ENCODE data around the gene EPHA5. TPM values are rescaled to one million over a fixed set of nuclear protein-coding genes. Genes with fewer than 3 reads are reported as not detected.

Gene EPHA5
- total RNA-seq, 6 experiments from 2014 or later = not detected

DNA sequence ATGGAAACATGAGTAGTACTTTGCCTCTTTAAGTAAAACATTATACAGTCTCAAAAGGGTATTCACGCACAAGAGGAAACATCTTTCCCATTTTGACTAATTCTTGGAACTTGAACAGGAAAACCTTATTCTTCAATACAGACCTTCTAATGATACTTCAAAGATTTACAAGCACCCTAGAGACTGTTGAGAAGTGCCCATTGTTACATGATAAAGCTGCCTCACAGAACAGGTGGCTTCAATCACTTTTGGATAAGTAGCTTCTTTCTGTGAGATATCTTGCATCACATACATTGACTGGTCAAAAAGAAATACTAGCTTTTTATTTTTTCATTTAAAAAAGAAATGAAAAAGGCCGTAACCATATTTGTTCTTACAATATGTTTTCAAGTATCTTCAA is 219.4 kb downstream of the EPHA5 start:
- TF ChIP-seq, protein P1, sequence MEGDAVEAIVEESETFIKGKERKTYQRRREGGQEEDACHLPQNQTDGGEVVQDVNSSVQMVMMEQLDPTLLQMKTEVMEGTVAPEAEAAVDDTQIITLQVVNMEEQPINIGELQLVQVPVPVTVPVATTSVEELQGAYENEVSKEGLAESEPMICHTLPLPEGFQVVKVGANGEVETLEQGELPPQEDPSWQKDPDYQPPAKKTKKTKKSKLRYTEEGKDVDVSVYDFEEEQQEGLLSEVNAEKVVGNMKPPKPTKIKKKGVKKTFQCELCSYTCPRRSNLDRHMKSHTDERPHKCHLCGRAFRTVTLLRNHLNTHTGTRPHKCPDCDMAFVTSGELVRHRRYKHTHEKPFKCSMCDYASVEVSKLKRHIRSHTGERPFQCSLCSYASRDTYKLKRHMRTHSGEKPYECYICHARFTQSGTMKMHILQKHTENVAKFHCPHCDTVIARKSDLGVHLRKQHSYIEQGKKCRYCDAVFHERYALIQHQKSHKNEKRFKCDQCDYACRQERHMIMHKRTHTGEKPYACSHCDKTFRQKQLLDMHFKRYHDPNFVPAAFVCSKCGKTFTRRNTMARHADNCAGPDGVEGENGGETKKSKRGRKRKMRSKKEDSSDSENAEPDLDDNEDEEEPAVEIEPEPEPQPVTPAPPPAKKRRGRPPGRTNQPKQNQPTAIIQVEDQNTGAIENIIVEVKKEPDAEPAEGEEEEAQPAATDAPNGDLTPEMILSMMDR (IDR thresholded peaks at IDR 0.05) = no peak
- peaks cover 9% of the 10 kb centered on the region for H3K9me3 Mint-ChIP-seq
- no peaks in the 10 kb centered on the region for H3K36me3 Mint-ChIP-seq (ENCODE audit: low read depth)
- no peaks in the 10 kb centered on the region for H3K4me1 Mint-ChIP-seq (ENCODE audit: low read depth)
- H3K27me3 Mint-ChIP-seq (ENCODE audit: insufficient read depth) = no peaks in the 10 kb centered on the region
- H3K4me3 Mint-ChIP-seq = no peak overlapping the region
- no peak for DNase-seq
- no peak overlapping the region for H3K27ac Mint-ChIP-seq

DNA sequence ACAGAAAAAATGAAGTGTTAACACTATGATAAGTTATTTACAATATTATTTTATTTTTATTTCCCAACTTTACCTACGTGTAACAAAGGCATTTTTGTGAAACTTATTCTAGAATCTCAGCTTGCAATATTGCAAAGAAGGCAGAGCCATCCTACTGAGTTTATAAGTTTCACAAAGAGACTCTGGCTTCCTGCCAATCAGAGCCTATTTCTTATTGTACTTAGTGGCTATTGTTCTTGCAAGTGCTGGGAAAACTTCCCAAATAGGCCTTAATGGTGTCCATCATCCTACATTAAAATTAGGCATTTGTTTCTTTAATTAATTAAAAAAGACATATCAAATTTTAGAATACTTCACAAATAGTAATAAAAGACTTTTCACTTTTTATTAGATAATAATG is 233.2 kb downstream of the EPHA5 start:
- TF ChIP-seq, protein P1 (IDR thresholded peaks at IDR 0.05) = no peak
- Mint-ChIP-seq H3K4me3 (no peak overlapping the region), H3K36me3 (ENCODE audit: low read depth) (no peaks in the 10 kb centered on the region), H3K27ac (no peak overlapping the region), H3K9me3 (peaks cover 3% of the 10 kb centered on the region; the same call in 1 of the 2 replicates), H3K4me1 (ENCODE audit: low read depth) (no peaks in the 10 kb centered on the region), H3K27me3 (ENCODE audit: insufficient read depth) (no peaks in the 10 kb centered on the region)
- DNase-seq = no peak

DNA sequence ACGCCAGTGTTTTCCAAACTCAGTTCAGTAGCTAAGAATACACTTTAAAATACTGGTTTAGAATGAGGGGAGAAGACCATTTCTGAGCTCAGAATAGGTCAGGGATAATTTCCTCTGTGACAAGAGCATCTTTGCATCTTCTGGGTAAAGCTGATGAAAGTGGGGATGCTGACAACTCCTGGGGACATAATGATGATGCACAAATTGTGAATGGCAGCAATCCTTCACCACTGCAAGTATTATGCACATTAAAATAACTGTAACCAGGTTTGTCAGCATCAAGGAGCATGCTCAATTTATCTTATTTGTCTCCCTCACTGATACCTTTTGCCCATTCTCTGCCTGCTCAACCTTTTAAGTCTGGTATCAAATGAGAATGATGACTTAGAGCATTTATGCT is 248.2 kb downstream of the EPHA5 start:
- no peaks in the 10 kb centered on the region for H3K4me1 Mint-ChIP-seq (ENCODE audit: low read depth)
- no peaks in the 10 kb centered on the region for H3K36me3 Mint-ChIP-seq (ENCODE audit: low read depth)
- TF ChIP-seq, protein P1 (IDR thresholded peaks at IDR 0.05) = no peak
- no peak overlapping the region for H3K4me3 Mint-ChIP-seq
- no peak for DNase-seq
- peaks cover 18% of the 10 kb centered on the region for H3K9me3 Mint-ChIP-seq
- H3K27me3 Mint-ChIP-seq (ENCODE audit: insufficient read depth) = no peaks in the 10 kb centered on the region
- H3K27ac Mint-ChIP-seq = no peak overlapping the region

DNA sequence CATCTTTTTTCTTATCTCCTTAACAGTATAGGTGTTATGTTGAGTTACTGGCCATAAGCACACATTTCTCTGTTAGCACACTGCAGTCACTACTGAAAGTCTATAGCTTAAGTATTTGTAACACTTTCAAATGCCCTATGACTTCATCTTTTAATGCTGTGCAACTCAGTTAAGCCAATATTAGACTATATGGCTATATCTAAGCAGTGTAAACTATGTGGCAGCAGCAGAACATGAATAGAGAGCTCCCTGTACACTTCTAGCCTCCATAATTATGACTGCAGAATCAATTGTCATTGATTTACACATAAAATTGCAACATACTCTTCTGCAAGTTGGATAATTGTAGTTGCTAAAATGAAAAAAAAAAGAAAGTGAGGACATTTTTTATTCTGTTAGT is 250.3 kb downstream of the EPHA5 start:
- no peaks in the 10 kb centered on the region for H3K27me3 Mint-ChIP-seq (ENCODE audit: insufficient read depth)
- no peaks in the 10 kb centered on the region for H3K36me3 Mint-ChIP-seq (ENCODE audit: low read depth)
- TF ChIP-seq, protein P1 (IDR thresholded peaks at IDR 0.05) = no peak
- DNase-seq = no peak
- no peak overlapping the region for H3K27ac Mint-ChIP-seq
- H3K4me3 Mint-ChIP-seq = no peak overlapping the region
- peaks cover 10% of the 10 kb centered on the region; the same call in 1 of the 2 replicates for H3K9me3 Mint-ChIP-seq
- H3K4me1 Mint-ChIP-seq (ENCODE audit: low read depth) = no peaks in the 10 kb centered on the region

DNA sequence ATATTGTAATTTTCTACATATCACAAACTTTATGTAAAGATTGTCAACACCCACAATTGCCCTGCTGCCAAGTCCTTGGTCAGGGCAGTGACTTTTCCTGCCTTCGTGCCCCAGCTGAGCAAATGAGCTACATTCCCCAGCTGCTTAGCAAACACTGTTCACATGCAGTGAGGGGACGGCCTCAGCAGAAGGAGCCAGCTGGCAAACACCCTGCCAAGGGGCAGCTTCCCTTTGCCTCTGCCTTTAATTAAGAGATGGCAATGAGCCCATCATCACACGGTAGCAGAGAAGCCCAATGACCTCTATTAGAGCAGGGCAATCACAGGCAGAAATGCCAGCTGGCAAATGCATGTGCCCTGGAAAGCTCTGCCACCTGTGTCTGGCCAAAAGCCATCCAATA is 253.4 kb downstream of the EPHA5 start:
- DNase-seq = no peak
- H3K27me3 Mint-ChIP-seq (ENCODE audit: insufficient read depth) = no peaks in the 10 kb centered on the region
- H3K4me3 Mint-ChIP-seq = no peak overlapping the region
- H3K9me3 Mint-ChIP-seq = peaks cover 12% of the 10 kb centered on the region
- TF ChIP-seq, protein P1 (IDR thresholded peaks at IDR 0.05) = no peak
- no peaks in the 10 kb centered on the region for H3K4me1 Mint-ChIP-seq (ENCODE audit: low read depth)
- no peaks in the 10 kb centered on the region for H3K36me3 Mint-ChIP-seq (ENCODE audit: low read depth)
- no peak overlapping the region for H3K27ac Mint-ChIP-seq

DNA sequence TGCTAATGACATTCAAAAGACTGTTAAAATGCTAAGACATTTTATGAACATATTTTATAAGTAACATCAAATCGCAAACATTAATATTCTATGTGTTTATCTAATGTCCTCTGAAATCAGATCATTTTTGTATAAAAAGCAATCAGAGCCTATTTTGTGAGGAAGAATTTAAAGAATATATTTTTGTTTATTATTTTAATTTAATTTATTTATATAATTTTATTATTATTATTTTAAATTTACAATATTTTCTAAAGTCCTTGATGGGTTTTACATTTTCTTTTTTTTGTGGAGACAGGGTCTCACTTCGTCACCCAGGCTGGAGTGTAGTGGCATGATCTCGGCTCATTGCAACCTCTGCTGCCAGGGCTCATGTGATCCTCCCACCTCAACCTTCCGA is 262.8 kb downstream of the EPHA5 start:
- Mint-ChIP-seq H3K4me1 (ENCODE audit: low read depth) (no peaks in the 10 kb centered on the region), H3K4me3 (no peak overlapping the region), H3K9me3 (no peaks in the 10 kb centered on the region), H3K36me3 (ENCODE audit: low read depth) (no peaks in the 10 kb centered on the region), H3K27ac (no peak overlapping the region), H3K27me3 (ENCODE audit: insufficient read depth) (no peaks in the 10 kb centered on the region)
- TF ChIP-seq, protein P1 (IDR thresholded peaks at IDR 0.05) = no peak
- DNase-seq = no peak
